HG02642 (cell line): ENCODE measurements around the gene SLC10A6.

ENCODE experiments used
- ATAC-seq: cut with Tn5 transposase; IDR thresholded peaks from one replicate; pipeline ENCODE4 v1.9.1; 2021; ENCODE audit warnings: mild to moderate bottlenecking; ENCODE audit not compliant: unreplicated experiment, poor library complexity

Gene SLC10A6

DNA sequence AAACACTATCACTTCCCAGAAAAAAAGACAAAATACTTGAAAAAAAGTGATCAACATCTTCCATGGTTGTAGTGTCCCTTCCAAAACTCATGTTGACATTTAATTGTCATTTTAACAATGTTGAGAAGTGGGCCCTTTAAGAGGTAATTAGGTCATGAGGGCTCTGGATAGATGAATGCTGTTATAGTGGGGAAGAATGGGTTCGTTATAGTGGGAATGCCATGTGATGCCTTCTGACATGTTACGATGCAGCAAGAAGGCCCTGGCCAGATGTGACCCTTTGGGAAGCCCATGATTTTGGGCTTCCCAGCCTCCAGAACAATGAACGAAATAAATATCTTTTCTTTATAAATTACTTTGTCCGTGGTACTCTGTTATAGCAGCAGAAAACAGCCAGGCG lies 4.0 kb upstream of the SLC10A6 start:
- ATAC-seq: no peak

DNA sequence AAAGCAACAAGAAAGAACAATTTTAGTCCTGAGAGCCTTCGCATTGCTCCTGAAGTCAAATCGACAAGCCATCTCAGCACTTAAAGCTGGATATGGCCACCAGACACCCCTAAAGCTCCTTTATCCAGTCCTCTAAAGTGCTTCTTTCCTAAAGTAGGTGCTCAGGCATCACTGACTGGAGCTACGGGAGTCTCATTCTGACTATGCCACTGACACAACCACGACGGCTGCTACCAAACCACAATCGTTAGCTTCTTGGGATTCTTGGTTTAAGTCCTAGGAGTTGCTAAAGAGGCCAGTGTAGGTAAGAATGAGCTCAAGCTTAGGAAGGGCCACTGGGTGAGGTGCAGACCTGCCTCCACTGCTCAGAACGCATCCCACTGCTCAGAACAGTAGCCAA lies 1.0 kb downstream of the SLC10A6 start:
- no peak for ATAC-seq

DNA sequence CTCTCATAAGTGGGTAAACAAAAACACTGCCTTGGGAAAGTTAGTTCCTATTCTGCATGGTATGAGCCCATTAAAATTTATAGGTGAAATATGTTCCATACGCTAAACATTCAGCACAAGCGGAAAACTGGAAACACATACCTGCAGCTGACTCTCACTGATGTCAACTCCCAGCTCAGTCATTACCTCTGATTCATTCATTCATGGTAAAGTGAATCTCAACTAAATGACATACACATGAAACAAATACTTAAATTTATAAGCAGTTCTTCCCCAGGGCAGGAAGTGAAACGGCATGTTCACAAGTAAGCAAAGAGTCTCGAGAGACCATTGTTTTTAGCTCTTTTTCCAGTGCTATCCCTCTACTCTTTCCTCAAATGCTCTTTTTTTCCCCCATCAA lies 1.6 kb downstream of the SLC10A6 start:
- ATAC-seq: no peak

DNA sequence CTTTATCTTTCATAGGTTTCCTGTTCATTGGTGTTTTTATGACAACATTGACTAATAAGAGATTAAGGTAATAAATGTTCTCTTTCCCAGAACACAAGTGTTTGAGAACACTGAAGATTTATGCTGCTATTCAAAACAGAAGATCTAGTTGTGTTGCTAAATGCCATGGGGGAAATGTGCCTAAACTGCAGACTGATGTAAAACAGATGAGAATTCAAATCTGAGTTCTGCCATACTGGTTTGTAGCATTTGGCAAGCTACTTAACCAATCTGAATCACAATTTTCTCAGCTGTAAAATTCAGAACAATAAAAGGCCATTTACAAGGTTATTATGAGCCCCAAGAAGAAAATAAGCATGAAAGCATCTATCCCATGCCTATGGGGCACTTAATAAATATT lies 2.3 kb downstream of the SLC10A6 start:
- no peak for ATAC-seq

DNA sequence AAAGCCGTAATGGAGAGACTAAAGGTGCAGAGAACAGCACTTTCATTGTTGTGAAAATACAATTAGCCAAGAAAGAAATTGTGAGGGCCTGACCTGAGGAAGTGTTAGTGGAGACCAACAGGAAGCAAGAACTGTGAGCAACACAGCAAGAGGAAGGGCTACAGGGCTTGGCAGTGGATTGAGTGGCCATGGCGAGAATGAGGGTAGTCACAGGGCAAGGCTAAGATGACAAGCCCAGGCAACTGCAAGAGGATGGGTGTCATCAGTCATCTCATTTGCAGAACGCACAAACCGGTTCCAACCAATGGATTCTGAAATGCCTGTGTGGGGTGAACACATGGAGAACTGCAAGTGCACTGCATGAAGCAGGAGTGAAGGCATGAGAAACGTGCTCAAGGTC lies 3.6 kb downstream of the SLC10A6 start:
- ATAC-seq: no peak

DNA sequence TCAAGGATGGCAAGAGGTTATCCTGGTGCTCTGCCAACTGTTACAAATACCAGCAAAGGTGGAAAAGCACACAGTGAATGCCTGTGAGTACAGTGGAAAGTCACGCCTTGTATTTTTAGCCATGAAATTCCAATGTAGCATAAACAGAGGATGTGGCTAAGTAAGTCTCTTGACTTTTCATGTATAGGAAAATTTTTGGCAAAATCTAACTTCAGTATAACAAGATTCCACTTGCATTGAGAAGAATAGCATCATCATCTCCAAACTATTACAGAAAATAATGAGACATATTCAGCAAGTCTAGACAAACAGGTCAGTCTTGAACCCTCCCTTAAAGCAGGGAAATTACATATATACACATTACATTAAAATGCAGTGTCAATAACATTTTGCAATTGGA lies 7.9 kb downstream of the SLC10A6 start:
- no peak for ATAC-seq

DNA sequence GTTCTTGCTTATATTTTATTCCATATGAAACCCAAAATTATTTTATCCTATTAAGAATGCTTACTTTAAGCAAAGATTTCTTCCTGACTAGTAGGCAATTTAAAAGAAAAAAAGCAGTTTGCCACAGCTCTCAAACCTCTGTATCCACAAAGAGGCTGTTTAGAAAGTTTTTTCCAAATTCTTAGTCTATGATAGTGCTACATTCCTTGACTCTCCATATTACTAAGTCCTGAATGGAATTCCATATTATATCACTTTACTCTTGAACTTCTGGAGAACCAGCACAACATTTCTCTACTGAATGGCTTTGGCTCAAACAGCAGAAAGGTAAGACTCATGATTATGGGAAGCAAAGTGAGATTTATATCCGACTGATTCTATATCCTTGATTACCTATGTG lies 8.3 kb downstream of the SLC10A6 start:
- ATAC-seq: no peak

DNA sequence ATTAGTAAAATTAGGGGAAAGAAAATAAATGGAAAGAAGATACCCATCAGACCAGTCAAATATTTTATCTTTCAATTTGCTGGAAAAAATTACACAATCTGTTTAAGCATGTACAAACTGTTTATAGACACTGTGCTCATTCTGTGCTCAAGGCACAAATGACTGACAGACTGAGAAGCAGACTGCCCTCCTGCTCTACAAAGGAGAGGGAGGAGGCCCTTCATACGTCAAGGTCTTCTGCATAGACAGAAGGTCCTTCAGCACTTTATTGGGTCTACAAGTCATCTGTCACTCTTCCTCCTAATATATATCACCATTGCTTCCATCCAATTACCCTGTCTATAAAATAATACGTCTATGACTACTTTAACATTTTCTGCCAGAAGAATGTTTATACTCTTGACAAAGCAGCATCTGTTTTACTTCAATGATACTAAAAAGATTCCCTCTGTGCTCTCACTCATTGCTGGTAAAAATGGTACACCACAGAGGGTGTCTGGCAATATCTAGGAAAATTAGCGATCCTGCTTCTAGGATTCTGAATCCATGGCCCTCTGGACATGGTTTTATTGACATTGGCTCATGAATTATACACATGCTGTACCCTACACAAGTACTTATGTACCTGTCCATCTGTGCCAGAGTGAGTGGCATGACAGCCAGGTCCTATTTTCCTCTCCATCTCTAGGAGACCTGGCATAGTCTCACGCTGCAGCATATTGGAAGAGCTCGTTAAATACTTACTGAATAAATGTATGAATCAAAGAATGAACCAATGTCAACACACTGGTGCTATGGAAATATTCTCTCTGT lies 11.3 kb downstream of the SLC10A6 start:
- ATAC-seq: no peak

DNA sequence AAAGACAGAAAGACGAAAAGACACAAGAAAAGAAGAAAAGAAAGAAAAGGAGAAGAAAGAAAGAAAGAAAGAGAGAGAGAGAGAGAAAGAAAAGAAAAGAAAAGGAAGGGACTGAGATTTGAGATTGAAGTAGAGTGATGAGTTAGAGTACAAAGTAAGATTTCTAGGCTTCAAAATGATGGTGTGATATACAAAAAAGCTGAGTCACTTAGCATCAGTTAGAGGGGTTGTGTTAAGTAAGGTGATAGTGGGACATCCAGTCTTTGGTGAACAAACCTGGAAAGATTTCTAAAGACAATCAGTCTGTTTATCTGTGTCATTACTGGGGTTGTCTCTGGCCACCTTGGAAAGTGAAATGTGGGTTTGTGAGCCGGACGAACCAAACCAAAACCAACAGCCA lies 13.5 kb downstream of the SLC10A6 start:
- ATAC-seq: no peak

DNA sequence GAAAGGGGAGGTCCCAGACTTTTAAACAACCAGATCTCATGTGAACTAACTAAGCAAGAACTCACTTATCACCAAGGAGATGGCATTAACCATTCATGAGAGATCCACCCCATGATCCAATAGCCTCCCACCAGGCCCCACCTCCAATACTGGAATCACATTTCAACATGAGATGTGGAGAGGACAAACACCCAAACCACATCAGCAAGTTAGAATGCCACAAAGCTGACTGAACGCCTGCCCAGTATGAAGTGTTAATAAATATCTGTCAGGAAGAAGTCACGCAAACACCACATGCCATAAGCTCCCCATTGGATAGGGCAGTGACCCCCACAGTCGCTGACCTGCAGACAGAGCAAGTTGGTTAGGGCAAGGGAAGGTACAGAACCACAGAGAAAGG lies 14.3 kb downstream of the SLC10A6 start:
- ATAC-seq: no peak

DNA sequence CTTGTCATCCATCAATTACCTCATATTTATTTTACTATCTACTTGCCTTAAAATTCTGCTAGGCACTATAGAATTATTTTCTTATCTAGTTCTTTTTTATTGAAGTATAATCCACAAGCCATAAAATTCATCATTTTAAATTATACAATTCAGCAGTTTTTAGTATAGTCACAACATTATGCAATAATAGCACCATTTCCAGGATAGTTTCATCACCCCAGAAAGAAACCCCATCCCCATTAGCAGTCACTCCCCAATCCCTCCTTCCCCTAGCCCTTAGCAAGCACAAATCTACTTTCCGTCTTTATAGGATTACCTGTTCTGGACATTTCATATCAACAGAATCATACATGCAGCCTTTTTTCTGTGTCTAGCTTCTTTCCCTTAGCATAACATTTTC lies 15.6 kb downstream of the SLC10A6 start:
- no peak for ATAC-seq

DNA sequence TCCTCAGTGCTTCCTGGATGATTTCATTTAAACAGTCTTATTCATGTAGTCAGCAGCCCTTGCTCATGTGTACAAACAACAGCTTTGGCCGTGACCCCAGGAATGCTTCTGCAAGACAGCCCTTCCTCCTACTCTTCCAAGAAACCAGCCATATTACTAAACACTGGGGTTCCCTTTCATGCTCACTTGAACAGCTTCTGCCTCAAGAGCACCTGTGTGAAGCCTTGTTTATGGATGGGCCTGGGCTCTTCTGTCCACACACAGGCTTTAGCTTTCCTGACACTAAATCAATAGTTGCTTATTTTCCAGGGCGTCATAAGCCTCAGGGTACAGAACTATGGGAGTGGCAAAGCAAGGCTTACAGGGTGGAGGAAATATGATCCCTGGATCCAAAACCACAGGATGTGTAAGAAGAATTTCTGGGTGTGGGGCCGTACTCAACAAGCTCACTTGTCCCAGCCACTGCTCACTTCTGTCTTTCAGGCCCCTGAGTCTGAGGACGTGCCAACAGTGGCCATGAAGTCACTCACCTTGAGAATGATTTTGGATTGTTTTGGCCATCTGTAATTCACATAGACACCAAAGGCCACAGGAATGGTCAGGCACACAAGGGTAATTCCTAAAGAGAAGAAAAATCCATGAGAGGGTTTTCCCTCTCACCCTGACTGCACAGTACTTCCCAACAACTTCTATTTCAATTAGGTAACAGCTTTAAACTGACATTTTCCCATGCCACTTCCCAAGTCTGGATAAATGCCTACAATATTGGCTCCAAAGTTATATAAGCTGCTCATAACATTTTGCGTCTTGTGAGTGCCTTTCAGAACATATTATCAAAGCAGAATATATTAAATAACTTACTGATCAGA lies 17.7 kb downstream of the SLC10A6 start:
- ATAC-seq: no peak

DNA sequence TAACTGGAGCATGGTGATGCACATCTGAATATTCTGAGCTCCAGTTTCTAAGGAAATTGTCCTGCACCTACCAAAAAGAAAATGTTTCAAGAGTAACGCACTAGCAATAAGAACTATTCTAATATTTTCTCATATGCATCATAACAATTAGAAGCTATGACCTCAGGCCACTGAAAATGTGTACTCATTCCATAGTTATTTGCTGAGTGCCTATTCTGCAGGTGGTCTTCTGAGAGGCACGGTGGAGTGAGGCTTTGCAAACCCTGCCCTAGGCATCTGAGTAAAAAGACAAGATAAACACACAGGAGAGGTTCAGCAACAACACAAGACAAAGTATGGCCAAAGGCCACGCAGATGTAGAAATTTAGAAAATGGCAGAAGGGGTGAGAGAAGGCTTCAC lies 23.7 kb downstream of the SLC10A6 start:
- no peak for ATAC-seq

DNA sequence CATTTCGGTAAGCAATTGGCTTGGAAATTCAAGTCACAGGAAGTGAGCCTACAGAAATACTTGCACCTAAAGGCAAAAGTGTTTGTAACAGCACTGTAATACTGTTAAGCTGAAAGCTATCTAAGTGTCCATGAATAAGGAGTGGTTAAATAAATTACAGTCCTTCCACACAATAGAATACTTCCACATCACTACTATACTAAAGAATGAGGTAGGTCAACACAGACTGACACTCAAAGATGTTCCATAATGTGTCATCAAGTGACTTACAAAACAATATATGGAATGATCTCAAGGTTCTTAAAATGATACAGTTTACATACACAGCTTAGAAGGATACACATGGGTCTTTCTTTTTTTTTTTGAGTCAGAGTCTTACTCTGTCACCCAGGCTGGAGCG lies 27.0 kb downstream of the SLC10A6 start:
- ATAC-seq: no peak

DNA sequence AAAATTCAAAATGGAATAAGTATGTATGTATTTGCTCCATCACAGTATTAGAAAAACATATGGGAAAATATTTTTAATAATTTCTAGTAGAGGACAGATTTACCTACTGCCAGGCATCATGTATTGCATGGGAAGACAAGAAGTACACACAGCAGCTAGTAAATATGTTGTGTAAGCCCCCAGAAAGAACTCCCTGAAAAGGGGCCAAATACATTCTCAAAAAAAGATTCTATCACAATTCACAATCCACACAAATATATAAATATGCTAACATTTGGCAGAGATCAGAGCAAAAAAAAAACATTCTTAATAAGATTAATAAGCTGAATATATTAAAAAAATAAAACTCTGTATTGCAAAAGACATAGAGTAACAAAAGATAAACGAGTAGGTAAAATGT lies 28.0 kb downstream of the SLC10A6 start:
- ATAC-seq: no peak

DNA sequence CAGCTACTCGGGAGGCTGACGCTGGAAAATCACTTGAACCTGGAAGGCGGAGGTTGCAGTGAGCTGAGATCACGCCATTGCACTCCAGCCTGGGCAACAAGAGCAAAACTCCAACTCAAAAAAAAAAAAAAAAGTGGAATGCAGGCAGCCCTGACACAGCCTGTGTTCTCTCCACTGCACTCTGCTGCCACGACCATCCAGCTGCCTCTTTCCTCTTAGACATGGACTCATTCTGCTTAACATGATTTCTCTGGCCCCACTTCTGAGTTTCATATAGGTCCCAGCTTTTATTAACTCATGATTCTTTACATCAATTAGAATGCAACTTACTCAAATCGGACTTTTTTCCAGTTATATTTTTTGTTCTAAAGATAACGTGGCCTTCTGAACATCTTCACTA lies 29.6 kb downstream of the SLC10A6 start:
- no peak for ATAC-seq

DNA sequence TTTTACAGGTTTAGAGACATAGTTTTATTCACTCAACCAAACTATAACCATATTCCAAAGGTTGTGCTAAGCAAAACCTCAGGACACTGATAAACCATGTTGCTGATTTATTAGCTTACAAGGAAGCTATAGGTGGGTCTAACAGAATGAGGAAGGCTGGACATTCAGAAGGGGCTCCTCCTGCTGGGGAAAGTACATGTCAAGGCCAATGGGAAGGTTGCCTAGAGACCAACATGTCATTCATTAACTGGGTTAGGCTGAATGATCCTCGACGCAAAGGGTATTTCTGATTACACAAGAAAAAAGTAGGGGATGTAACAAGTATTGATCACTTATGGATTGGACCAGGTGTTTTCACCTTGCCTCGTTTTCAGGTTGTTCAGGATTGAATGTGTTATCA lies 30.3 kb downstream of the SLC10A6 start:
- ATAC-seq: no peak

DNA sequence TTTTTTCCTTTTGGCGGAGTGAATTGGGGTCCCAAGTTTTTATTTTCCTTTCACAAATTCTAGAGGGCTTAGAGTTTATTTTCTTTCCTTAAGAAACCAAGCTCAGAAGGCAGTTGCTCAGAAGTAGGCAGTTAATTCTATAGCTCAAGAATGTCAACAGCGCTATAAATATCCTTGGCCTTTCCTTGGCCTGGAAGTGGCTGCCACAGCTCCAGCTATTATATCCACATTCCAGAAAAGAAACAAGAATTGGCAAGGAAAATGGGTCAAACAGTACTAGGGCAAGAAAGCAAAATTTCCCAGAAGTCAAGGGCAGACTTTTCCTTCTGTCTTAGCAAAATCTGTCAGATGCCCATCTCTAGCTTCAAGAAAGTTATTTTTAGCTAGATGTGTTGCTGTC lies 31.0 kb downstream of the SLC10A6 start:
- no peak for ATAC-seq

DNA sequence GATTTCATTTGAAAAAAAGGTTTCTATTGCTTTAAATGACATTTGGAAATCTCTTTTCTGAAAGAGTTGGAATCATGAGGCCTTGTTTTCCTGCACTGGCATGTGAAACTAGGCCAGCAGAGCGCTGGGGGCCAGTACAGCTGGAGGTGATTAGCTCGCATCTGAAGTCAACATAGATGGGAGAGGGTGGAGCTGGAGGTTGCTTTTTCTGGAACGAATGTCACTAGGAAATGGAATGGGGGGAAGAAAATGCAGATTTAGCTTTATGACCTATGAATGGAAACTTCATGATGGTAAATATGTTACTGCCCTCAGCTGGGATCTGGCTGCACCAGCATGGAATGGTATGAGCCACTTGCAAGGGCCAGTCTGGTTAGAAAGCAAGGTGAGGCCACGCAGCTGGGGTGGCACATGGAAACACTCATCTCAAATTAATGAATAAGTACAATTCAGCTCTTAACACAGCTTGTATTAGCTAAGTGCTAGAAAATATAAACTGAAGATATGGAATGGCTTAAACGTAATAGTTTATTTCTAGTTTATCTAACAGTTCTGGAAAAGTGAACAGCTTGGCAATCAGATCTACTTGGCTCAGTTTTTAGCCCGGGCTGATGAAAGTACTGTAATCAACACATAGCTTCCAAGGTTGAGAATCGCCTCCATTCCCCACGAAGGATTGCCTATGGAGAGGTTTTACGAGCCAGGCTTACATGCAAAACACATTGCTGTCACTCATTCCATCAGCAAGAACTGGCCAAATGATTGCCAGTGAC lies 32.5 kb downstream of the SLC10A6 start:
- ATAC-seq: no peak

DNA sequence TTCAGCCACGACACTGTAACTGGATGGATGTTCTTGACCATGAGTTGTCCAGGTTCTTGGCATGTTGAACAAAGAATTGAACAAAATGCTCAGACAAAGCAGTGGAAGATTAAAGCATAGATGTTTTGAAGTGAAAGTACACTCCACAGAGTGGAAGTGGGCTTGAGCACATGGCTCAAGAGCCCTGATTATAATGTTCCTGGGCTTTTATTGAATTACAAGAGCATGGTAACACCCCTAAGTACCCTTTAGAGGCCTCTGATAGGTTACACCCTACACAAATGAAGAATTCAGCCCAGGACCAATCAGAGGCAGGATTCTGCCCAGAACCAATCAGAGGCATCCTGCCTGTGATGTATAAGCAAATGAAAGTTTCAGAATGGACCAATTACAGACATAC lies 33.5 kb downstream of the SLC10A6 start:
- no peak for ATAC-seq

DNA sequence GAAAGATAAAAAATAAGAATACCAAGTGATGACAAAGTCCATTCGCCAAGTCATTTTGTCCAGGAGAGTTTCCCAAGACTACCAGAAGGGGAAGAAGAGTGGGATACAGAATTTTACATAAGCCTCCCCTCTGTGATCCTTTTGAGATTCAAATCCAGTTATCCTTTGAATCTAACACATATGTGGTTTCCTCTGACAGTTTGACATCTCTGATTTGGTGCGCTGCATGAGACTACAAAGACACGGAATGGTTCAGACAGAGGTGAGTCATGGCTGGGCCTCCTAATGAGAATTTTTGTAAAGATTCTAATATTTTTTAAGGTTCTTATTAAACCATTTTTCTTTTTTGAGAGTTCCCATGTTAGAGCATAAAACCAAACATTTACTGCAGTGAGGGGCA lies 38.3 kb downstream of the SLC10A6 start:
- ATAC-seq: no peak
